OCI-LY1 (cell line): ENCODE measurements around the gene ST3GAL3.
A peak's percentile ranks its signal among the peaks of the same experiment; 100 is the strongest.

Source experiments
- H2AFZ ChIP-seq: fragments of 200-600 bp; sonication (generic), shearing (Covaris generic); 2 replicates; pipeline ENCODE4 v1.6.0; 2014; ENCODE audit warnings: antibody characterized with exemption, mild to moderate bottlenecking, low read length
- H3F3A ChIP-seq: fragments of 200-600 bp; sonication (generic), shearing (Covaris generic); 2 replicates; pipeline ENCODE4 v1.6.0; 2014; ENCODE audit warnings: mild to moderate bottlenecking, antibody characterized with exemption, low read length, moderate library complexity; ENCODE audit not compliant: insufficient read depth
- H3K27ac ChIP-seq: fragments of 200-600 bp; sonication (generic); 2 replicates; pipeline ENCODE4 v1.5.1; 2014; ENCODE audit warnings: low read length, mixed run types, mild to moderate bottlenecking, low read depth; ENCODE audit not compliant: poor library complexity, severe bottlenecking
- H3K27me3 ChIP-seq: fragments of 200-600 bp; sonication (generic); 2 replicates; pipeline ENCODE4 v1.6.0; 2014; ENCODE audit warnings: antibody characterized with exemption, mild to moderate bottlenecking, low read length, moderate library complexity; ENCODE audit not compliant: insufficient read depth
- H3K36me3 ChIP-seq: fragments of 200-600 bp; sonication (generic); 2 replicates; pipeline ENCODE4 v1.6.1; 2014; ENCODE audit warnings: mild to moderate bottlenecking, antibody characterized with exemption, low read length, moderate library complexity, mixed read lengths; ENCODE audit not compliant: insufficient read depth
- H3K4me1 ChIP-seq: fragments of 200-600 bp; sonication (generic); 2 replicates; pipeline ENCODE4 v1.5.1; 2014; ENCODE audit warnings: mild to moderate bottlenecking, low read length, moderate library complexity; ENCODE audit not compliant: insufficient read depth, severe bottlenecking
- H3K4me2 ChIP-seq: fragments of 200-600 bp; sonication (generic), shearing (Covaris generic); 2 replicates; pipeline ENCODE4 v1.6.1; 2014; ENCODE audit warnings: low read length
- H3K4me3 ChIP-seq: fragments of 200-600 bp; sonication (generic); 2 replicates; pipeline ENCODE4 v1.5.1; 2014; ENCODE audit warnings: low read length, low read depth, mild to moderate bottlenecking, mixed read lengths; ENCODE audit not compliant: poor library complexity, severe bottlenecking
- H3K79me2 ChIP-seq: fragments of 200-600 bp; shearing (Covaris generic); 2 replicates; pipeline ENCODE4 v1.6.1; 2016; ENCODE audit warnings: mixed run types, low read length, mixed read lengths; ENCODE audit not compliant: insufficient read depth
- H3K9ac ChIP-seq: fragments of 200-600 bp; sonication (generic), shearing (Covaris generic); 2 replicates; pipeline ENCODE4 v1.6.1; 2014; ENCODE audit warnings: mild to moderate bottlenecking, low read length, mixed read lengths
- H3K9me2 ChIP-seq: fragments of 200-600 bp; sonication (generic), shearing (Covaris generic); 2 replicates; pipeline ENCODE4 v1.6.1; 2014; ENCODE audit warnings: low read depth, mild to moderate bottlenecking, low read length, mixed read lengths
- H3K9me3 ChIP-seq: fragments of 200-600 bp; shearing (Covaris generic); 2 replicates; pipeline ENCODE4 v1.6.1; 2014; ENCODE audit warnings: low read length, mixed read lengths
- H4K20me1 ChIP-seq: fragments of 200-600 bp; sonication (generic), shearing (Covaris generic); 2 replicates; pipeline ENCODE4 v1.6.0; 2016; ENCODE audit warnings: mild to moderate bottlenecking, low read length; ENCODE audit not compliant: insufficient read depth
- EZH2 ChIP-seq: fragments of 200-600 bp; sonication (generic), shearing (Covaris generic); IDR thresholded peaks from 2 replicates; pipeline ENCODE4 v1.8.0; 2017; ENCODE audit warnings: borderline replicate concordance, mixed run types, mild to moderate bottlenecking, antibody characterized with exemption, low read length, moderate library complexity, mixed read lengths
- TF ChIP-seq, protein P1 (sequence below): fragments of 200-600 bp; sonication (generic), shearing (Covaris generic); IDR thresholded peaks from 2 replicates; pipeline ENCODE4 v1.5.1; 2017; ENCODE audit warnings: mild to moderate bottlenecking, antibody characterized with exemption, low read length, moderate library complexity, mixed read lengths

Gene ST3GAL3

GRCh38 chr1:43801203-43801602 is 93.9 kb downstream of the ST3GAL3 start:
- Histone ChIP-seq H4K20me1 (no peaks in the 10 kb centered on the region), H3K36me3 (peaks cover 6% of the 10 kb centered on the region), H3K9me3 (no peaks in the 10 kb centered on the region), H3K4me3 (no peak overlapping the region), H3K4me1 (peaks cover 28% of the 10 kb centered on the region), H3K79me2 (no peaks in the 10 kb centered on the region), H3F3A (no peaks in the 10 kb centered on the region), H3K4me2 (no peak overlapping the region), H2AFZ (no peak overlapping the region), H3K27me3 (no peaks in the 10 kb centered on the region), H3K27ac (no peak overlapping the region), H3K9me2 (no peaks in the 10 kb centered on the region), H3K9ac (no peak overlapping the region)
- TF ChIP-seq, protein P1, sequence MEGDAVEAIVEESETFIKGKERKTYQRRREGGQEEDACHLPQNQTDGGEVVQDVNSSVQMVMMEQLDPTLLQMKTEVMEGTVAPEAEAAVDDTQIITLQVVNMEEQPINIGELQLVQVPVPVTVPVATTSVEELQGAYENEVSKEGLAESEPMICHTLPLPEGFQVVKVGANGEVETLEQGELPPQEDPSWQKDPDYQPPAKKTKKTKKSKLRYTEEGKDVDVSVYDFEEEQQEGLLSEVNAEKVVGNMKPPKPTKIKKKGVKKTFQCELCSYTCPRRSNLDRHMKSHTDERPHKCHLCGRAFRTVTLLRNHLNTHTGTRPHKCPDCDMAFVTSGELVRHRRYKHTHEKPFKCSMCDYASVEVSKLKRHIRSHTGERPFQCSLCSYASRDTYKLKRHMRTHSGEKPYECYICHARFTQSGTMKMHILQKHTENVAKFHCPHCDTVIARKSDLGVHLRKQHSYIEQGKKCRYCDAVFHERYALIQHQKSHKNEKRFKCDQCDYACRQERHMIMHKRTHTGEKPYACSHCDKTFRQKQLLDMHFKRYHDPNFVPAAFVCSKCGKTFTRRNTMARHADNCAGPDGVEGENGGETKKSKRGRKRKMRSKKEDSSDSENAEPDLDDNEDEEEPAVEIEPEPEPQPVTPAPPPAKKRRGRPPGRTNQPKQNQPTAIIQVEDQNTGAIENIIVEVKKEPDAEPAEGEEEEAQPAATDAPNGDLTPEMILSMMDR = no peak
- TF ChIP-seq EZH2 = no peak

- no peaks in the 10 kb centered on the region for H3K79me2 ChIP-seq
- no peak for TF ChIP-seq EZH2
- no peaks in the 10 kb centered on the region for H4K20me1 ChIP-seq
- H3K4me1 ChIP-seq = peaks cover 28% of the 10 kb centered on the region
- no peaks in the 10 kb centered on the region for H3F3A ChIP-seq
- no peak overlapping the region for H3K4me3 ChIP-seq
- H3K4me2 ChIP-seq = no peak overlapping the region
- 0 out of 2 replicates have a peak, but pooled peaks cover 3% of the 10 kb centered on the region for H3K36me3 ChIP-seq
- no peak overlapping the region for H3K9ac ChIP-seq
- H3K9me3 ChIP-seq = no peaks in the 10 kb centered on the region
- H3K9me2 ChIP-seq = no peaks in the 10 kb centered on the region
- H3K27me3 ChIP-seq = no peaks in the 10 kb centered on the region
- H2AFZ ChIP-seq = no peak overlapping the region
- no peak overlapping the region for H3K27ac ChIP-seq
Measured at GRCh38 chr1:43802356-43802980, 95.1 kb downstream of the ST3GAL3 start.

- Histone ChIP-seq H3F3A (no peaks in the 10 kb centered on the region), H3K27me3 (no peaks in the 10 kb centered on the region), H3K4me2 (no peak overlapping the region), H3K9me2 (no peaks in the 10 kb centered on the region), H3K4me3 (no peak overlapping the region), H2AFZ (no peak overlapping the region), H3K9me3 (no peaks in the 10 kb centered on the region), H4K20me1 (no peaks in the 10 kb centered on the region), H3K4me1 (peaks cover 28% of the 10 kb centered on the region), H3K36me3 (0 out of 2 replicates have a peak, but pooled peaks cover 3% of the 10 kb centered on the region), H3K9ac (no peak overlapping the region), H3K27ac (no peak overlapping the region), H3K79me2 (no peaks in the 10 kb centered on the region)
- TF ChIP-seq, protein P1 = no peak
- no peak for TF ChIP-seq EZH2
Measured at GRCh38 chr1:43803105-43803504, 95.8 kb downstream of the ST3GAL3 start.

DNA sequence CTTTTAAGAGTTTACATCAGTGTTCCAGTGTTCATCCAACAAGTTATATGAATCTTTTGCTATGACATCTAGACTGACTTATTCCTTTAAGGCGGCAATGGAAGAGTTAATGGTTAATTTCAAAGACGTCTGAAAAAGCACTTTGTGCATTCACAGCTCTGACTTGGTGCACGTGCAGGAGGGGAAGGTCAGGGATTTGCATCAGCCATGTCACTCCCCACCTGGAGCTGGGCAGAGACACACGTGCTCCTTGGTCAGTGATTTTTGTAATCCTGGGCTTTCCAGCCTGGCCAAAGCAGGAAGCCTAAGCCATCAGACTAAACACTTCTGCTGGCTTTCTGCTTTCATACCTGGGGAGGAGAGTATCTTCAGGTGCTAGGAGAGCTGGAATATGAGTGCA is 96.3 kb downstream of the ST3GAL3 start:
- no peaks in the 10 kb centered on the region for H3K79me2 ChIP-seq
- H3K4me2 ChIP-seq = no peak overlapping the region
- 0 out of 2 replicates have a peak, but pooled peaks cover 1% of the 10 kb centered on the region for H3K9me3 ChIP-seq
- no peaks in the 10 kb centered on the region for H3F3A ChIP-seq
- TF ChIP-seq, protein P1 = no peak
- no peak for TF ChIP-seq EZH2
- peak overlapping the region; percentile 50 for H3K27ac ChIP-seq
- H3K27me3 ChIP-seq = no peaks in the 10 kb centered on the region
- H3K9ac ChIP-seq = no peak overlapping the region
- H3K4me3 ChIP-seq = no peak overlapping the region
- H3K9me2 ChIP-seq = no peaks in the 10 kb centered on the region
- H3K36me3 ChIP-seq = 0 out of 2 replicates have a peak, but pooled peaks cover 3% of the 10 kb centered on the region
- H2AFZ ChIP-seq = no peak overlapping the region
- no peaks in the 10 kb centered on the region for H4K20me1 ChIP-seq
- peaks cover 28% of the 10 kb centered on the region for H3K4me1 ChIP-seq
